ENCODE data around the gene FBXW5.

FBXW5 gene, protein sequence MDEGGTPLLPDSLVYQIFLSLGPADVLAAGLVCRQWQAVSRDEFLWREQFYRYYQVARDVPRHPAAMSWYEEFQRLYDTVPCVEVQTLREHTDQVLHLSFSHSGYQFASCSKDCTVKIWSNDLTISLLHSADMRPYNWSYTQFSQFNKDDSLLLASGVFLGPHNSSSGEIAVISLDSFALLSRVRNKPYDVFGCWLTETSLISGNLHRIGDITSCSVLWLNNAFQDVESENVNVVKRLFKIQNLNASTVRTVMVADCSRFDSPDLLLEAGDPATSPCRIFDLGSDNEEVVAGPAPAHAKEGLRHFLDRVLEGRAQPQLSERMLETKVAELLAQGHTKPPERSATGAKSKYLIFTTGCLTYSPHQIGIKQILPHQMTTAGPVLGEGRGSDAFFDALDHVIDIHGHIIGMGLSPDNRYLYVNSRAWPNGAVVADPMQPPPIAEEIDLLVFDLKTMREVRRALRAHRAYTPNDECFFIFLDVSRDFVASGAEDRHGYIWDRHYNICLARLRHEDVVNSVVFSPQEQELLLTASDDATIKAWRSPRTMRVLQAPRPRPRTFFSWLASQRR

GRCh38 chr9:136944519-136945332, at the start of gene FBXW5, which contains the start of gene C8G:
Gene FBXW5, minus strand, starts transcription at chr9:136944738. Its CDS starts 655 bp downstream, at chr9:136944083.
Gene C8G, plus strand, starts transcription at chr9:136945243. Its CDS starts 78 bp downstream, at chr9:136945321.
- peak within 1 kb of the TSS; percentile 81 for H3K4me3 ChIP-seq (ENCODE audit: low read depth, low read length)
- TF ChIP-seq CTCF (IDR thresholded peaks at IDR 0.05; ENCODE audit: control insufficient read depth, extremely low read depth, insufficient read depth) = peak; percentile 93
- DNase-seq (ENCODE audit: low read depth) = peak; percentile 54

DNA sequence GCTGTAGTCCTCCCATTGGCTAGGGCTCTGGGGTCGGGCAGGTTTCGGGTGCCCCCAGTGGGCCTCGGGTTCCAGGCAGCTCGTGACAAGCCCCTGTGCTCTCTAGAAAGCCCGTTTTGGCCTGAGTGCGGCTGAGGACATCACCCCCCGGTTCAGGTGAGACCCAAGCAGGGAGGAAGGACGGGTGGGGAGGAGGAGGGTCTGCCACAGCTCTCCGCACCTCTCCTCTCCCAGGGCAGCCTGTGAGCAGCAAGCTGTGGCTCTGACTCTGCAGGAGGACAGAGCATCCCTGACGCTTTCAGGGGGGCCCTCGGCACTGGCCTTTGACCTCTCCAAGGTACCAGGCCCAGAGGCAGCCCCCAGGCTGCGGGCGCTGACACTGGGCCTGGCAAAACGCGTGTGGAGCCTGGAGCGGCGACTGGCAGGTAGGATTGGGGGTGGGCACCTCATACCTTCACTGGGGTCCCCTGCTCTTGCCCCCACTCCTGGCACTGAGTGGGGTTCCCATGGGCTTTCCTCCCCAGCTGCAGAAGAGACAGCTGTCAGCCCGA, 48.4 kb upstream of the FBXW5 start:
- TF ChIP-seq CTCF (IDR thresholded peaks at IDR 0.05; ENCODE audit: control insufficient read depth, extremely low read depth, insufficient read depth) = no peak
- DNase-seq (ENCODE audit: low read depth) = no peak
- peak overlapping the region; percentile 92 for H3K4me3 ChIP-seq (ENCODE audit: low read depth, low read length)

DNA sequence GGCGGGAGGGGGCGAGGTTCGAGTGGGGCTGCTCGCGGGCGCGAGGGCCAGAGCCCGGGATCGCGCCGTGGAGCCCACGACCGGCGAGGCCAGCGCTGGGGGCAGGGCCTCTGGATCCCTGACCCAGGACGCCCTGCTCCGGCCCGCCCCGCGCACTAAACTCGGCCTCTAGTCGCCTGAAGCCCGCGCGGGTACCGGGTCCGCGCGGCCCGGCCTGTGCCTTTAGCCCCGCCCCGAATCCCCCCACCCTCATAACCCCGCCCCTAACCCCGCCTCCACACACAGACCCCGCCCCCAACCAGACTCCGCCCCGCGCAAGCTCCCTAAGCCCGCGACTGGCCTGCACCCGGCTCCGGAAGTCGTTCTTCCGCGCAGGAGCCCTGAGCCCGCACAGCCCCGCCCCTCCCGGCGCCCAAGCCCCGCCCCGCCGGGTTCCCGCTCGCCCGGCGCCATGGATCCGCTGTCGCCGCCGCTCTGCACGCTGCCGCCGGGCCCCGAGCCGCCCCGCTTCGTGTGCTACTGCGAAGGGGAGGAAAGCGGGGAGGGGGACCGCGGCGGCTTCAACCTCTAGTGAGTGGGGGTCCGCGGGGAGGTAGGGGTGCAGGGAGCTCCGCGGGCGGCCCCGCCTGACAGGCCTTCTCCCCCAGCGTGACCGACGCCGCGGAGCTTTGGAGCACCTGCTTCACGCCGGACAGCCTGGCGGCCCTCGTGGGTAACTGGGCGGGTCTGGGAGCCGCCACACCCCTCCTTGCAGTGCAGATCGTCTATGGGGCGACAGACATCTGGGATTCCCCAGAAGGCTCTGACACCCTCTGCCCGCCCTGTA, 47.7 kb upstream of the FBXW5 start, which contains the start of gene PAXX:
TSS of gene PAXX (plus strand) at position 430 of the 826 bp plus-strand sequence. CDS start at position 452, 22 bp downstream.
- peak within 1 kb of the TSS; percentile 92 for H3K4me3 ChIP-seq (ENCODE audit: low read depth, low read length)
- no peak for TF ChIP-seq CTCF (IDR thresholded peaks at IDR 0.05; ENCODE audit: control insufficient read depth, extremely low read depth, insufficient read depth)
- peak; percentile 52 for DNase-seq (ENCODE audit: low read depth)

DNA sequence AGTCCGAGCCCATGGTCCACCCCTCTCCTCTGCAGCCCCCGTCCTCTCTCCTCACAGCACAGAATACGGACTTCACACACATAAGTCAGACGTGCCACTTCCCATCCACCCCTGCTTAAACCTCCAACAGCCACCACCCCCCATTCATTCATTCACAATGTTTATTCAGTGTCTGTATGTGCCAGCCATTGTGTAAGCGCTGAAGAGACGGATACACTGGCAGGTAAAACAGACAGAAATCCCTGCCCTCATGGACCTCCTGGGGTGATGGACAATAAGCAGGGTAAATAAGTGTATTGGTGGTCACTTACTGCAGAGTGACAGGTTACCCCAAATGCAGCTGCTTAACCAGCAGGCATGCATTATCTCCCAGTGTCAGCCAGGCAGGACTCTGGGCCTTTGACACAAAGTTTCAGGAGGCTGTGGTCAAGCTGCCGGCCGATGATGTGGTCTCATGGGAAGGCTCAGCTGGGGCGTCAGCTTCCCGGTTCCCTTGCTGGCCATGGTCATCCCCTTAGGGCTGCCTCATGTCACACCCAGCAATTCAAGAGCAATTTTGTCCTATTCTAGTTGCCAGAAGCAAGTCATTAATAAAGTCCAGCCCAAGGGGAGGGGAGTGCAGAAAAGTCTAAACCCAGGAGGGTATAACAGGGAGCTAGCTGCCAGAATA, 45.8 kb upstream of the FBXW5 start:
- no peak overlapping the region for H3K4me3 ChIP-seq (ENCODE audit: low read depth, low read length)
- TF ChIP-seq CTCF (IDR thresholded peaks at IDR 0.05; ENCODE audit: control insufficient read depth, extremely low read depth, insufficient read depth) = no peak
- DNase-seq (ENCODE audit: low read depth) = no peak

DNA sequence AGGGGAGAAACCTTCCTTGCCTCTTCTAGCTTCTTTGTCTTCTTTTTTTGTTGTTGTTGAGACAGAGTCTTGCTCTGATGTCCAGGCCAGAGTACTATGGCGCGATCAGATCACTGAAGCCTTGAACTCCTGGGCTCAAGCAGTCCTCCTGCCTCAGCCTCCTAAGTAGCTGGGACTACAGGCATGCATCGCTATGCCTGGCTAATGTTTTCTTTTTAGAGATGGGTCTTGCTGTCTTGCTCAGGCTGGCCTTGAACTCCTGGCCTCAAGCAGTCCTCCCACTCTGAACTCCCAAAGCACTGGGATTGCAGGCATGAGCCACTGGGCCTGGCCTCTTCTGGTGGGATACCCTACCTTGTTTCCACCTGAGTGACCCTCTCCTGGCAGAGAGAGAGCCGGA, 44.3 kb upstream of the FBXW5 start:
- no peak overlapping the region for H3K4me3 ChIP-seq (ENCODE audit: low read depth, low read length)
- no peak for DNase-seq (ENCODE audit: low read depth)
- no peak for TF ChIP-seq CTCF (IDR thresholded peaks at IDR 0.05; ENCODE audit: control insufficient read depth, extremely low read depth, insufficient read depth)
